HCT116 (cell line): ENCODE data around the gene SORT1.

Experiments used
- CEBPB ChIP-seq: IDR thresholded peaks from 2 replicates; pipeline ENCODE4 v1.6.1; 2012; ENCODE audit warnings: low read depth
- POLR2A ChIP-seq: IDR thresholded peaks from 2 replicates; pipeline ENCODE4 v1.7.0; 2011; ENCODE audit warnings: borderline replicate concordance; ENCODE audit not compliant: insufficient read depth, insufficient read length; ENCODE audit errors: extremely low read depth
- RAD21 ChIP-seq: IDR thresholded peaks from 2 replicates; pipeline ENCODE4 v1.6.1; 2012; ENCODE audit warnings: low read depth, mild to moderate bottlenecking
- YY1 ChIP-seq: IDR thresholded peaks from 2 replicates; pipeline ENCODE4 v1.6.1; 2011; ENCODE audit warnings: low read length, low read depth, moderate library complexity, mild to moderate bottlenecking; ENCODE audit not compliant: insufficient replicate concordance; ENCODE audit errors: extremely low read depth
- TF ChIP-seq, protein P1 (sequence below), 3 experiments: fragments of 200-600 bp in 1 of 3; sonication (generic) in 1 of 3; IDR thresholded peaks in 2 of 3; conservative IDR thresholded peaks in 1 of 3; 2 replicates each; pipeline ENCODE4 v1.5.1; 2012 to 2017; ENCODE audit warnings: low read depth in 2 of 3, low read length in 2 of 3, antibody characterized with exemption in 1 of 3, borderline replicate concordance in 1 of 3, control low read depth in 1 of 3, mild to moderate bottlenecking in 1 of 3, mixed read lengths in 1 of 3, mixed run types in 1 of 3, moderate library complexity in 1 of 3; ENCODE audit not compliant: insufficient read depth in 1 of 3

- TF ChIP-seq POLR2A: no peak
- TF ChIP-seq, protein P1, sequence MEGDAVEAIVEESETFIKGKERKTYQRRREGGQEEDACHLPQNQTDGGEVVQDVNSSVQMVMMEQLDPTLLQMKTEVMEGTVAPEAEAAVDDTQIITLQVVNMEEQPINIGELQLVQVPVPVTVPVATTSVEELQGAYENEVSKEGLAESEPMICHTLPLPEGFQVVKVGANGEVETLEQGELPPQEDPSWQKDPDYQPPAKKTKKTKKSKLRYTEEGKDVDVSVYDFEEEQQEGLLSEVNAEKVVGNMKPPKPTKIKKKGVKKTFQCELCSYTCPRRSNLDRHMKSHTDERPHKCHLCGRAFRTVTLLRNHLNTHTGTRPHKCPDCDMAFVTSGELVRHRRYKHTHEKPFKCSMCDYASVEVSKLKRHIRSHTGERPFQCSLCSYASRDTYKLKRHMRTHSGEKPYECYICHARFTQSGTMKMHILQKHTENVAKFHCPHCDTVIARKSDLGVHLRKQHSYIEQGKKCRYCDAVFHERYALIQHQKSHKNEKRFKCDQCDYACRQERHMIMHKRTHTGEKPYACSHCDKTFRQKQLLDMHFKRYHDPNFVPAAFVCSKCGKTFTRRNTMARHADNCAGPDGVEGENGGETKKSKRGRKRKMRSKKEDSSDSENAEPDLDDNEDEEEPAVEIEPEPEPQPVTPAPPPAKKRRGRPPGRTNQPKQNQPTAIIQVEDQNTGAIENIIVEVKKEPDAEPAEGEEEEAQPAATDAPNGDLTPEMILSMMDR (IDR thresholded peaks at IDR 0.05 in 2 of 3, conservative IDR thresholded peaks at IDR 0.05 in 1 of 3; ENCODE audit: borderline replicate concordance in 1 of 3, insufficient read depth in 1 of 3, low read depth in 2 of 3, low read length in 2 of 3): no peak
- TF ChIP-seq CEBPB: no peak
- TF ChIP-seq YY1: no peak
- no peak for TF ChIP-seq RAD21
These were observed 26.9 kb downstream of the SORT1 start for GRCh38 chr1:109370712-109371340.
